ENCODE results near the gene SLAIN1.

Gene SLAIN1

DNA sequence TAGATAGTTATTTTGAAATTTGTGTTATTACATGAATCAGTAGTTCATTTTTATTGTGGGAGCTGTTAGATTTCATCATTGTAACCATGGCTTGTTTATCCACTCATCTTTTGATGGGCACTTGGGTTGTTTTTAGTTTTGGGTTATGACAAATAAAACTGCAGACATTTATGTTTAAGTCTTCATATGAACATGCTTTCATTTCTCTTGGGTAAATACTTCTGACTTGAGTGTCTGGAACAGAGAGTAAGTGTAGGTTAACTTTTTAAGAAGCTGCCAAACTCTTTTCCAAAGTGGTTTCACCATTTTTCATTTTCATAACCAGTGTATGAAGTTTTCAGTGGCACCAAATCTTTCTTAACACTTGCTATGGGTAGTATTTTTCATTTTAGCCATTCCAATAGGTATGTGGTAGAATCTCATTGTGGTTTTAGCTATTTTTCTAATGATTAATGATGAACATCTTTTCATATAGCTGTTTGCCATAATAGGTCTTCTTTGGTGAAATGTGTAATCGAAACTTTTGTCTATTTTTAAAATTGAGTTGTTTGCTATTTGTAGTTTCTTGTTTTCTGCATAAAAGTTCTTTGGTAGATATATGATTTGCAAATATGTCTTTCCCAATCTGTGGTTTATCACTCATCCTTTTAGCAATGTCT is 17.9 kb downstream of the SLAIN1 start:
- no peak for DNase-seq

DNA sequence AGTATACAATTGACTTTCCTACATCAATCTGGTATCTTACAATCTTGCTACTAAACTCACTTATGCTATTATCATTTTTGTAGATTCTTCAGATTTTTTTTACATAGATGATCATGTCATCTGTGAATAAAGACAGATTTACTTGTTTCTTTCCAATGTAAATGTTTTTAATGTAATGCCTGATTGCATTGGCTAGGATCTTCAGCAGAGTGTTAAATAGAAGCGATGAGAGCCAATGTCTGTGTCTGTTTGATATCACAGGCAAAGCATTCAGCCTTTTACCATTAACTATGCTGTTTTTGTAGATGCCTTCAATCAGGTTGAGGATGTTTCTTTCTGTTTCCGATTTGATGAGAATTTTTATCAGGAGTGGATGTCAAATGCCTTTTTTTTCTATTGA is 19.2 kb downstream of the SLAIN1 start:
- no peak for DNase-seq

DNA sequence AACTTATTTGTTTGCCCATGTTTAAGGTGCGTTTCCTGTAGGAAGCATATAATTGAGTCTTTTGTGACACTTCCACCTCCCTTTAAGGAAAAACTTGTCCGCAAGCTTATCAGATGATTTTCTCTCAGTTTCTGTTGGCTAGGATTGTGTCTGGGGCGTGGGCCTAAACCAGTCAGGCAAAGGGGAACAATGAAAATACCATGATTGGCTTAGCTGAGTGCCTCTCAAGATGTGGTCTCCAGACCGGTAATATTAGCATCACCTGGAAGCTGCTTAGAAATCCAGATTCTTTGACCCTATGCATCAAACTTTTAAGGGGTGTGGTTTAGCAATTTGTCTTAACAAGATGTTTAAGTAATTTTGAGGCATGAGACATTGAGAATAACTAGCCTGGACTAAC is 20.0 kb downstream of the SLAIN1 start:
- DNase-seq, result no peak

DNA sequence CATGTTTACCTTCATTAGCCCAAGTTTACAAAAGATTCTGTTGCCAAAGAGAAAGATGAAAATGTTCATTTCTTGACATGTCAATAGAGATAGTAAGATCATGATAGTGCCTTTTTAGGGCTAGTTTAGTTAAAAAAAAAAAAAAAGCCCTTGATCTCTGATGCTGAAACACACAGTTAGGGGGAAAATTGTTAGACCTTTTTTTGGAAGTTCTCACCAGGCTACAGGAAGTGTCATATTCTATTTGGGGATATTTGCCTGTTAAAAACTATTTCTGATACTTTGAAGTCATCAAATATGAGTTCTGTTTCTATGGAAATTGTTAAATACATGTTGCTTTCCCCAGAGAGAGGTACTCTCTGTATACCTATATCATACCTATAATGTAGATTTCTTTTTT is 21.6 kb downstream of the SLAIN1 start:
- no peak for DNase-seq

DNA sequence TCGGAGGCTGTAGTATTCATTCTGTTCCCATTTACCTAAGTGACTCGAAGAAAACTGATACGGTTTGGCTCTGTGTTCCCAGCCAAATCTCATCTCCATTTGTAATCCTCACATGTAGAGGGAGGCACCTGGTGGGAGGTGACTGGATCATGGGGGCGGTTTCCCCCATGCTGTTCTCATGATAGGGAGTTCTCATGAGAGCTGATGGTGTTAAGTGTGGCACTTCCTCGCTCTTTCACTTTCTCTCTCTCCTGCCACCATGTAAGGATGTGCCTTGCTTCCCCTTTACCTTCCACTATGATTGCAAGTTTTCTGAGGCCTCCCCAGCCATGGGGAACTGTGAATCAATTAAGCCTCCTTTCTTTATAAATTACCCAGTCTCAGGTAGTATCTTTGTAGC is 23.5 kb downstream of the SLAIN1 start:
- no peak for DNase-seq

DNA sequence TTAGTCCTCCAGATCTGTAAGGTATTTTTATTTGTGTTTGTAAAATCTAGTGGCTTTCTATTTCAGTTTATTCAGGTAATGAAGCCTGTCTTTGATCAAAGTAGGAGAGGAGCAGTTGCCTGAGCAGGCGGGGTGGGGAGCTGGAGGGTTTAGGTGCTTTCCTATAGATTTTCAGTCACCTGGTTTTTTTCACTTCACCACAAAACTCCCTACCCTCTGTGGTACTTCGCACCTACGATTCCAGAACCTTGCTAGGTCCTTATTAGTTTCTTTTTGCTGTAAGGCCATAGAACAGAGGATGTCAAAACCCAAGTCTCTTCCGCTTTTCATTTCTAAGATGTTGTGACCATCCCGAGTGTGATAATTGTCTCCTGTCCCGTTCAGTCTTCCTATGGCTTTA is 26.6 kb downstream of the SLAIN1 start:
- DNase-seq, result no peak

DNA sequence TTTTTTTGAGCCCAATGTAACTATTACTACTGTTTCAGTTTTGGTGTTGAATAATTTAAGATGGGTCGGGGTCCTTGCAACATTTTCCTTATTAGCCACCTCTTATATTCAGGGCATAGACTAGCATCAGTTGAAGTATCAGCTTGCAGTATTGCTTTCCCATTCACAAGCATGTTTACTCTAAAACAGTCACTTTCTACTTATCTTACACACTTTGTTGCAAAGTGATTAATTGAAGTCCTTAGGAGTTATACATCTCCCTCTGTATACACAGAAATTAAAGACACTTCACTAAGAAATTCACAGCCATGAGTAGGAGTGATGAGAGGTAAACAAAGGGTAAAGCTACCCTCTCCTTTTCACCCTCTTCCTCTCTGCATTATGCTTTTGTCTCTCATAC is 27.6 kb downstream of the SLAIN1 start:
- DNase-seq, result no peak

DNA sequence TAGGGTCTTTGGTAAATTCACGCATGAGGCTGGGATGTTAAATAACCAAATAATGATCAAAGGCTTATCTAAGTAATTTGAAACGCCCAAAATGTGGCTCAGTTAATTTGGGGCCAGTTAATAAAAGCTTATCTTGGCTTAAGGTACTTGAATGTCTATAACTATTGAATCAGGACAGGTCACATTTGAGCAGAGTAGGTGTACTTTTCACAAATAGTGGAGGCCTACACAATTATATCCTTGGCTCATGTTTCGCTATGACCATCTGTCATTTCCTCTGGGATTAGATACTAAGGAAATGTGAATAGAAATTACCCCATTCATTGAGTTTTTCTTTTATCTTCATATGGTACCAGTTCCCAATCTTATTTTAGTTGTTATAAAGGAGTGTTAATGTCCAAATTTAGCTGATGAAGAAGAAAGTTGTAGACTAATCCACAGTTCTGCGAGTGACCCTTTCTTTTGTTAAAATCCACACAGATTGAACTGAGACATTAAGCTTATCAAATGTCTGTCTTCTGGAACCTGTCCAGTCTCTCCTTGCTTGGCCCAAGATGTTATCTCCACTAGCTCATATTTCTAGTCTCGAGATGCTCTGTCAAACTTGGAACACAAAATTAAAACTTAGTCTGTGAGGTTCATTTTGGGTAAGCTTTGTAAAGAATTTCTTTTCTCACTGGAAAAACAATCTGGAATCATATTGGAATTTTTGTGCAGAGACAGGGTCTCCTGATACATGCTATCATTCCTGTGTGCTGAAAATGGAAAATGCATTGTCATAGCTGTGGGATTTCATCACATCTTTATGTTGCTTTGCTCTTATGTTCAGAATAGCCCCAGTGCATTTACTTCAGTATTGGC is 31.0 kb downstream of the SLAIN1 start:
- DNase-seq, result no peak

DNA sequence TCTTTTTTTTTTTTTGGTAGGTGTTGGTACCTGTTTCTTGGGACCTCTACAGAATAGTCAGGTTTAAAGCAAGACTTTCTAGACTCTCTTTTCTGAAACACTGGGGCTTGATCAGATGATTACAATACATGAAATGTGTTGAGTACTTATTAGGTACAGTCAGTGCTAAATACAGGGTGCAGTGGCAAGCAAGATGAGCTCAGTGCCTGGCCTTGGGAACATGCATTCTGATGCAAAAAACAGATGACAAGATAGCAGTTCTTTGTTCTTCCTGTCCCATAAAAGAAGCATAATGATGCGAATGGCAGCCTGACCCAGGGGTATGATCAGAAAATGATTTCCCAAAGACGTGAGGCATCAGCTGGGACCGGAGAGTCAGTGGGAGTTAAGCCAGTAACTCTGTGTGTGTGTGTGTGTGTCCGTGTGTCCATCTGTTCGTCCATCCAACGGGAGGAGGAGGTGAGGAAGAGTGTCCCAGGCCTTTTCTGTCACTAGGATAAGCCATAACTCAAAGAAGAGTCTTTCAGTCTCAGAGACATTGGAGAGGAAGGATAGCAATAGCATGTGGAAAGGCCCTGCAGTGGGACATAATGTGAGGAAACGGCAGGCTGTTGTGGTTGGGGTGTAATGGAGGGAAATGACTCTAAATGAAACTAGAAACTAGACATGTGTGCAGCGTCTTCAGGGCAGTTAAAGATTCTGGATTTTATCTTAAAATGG is 32.2 kb downstream of the SLAIN1 start:
- no peak for DNase-seq

DNA sequence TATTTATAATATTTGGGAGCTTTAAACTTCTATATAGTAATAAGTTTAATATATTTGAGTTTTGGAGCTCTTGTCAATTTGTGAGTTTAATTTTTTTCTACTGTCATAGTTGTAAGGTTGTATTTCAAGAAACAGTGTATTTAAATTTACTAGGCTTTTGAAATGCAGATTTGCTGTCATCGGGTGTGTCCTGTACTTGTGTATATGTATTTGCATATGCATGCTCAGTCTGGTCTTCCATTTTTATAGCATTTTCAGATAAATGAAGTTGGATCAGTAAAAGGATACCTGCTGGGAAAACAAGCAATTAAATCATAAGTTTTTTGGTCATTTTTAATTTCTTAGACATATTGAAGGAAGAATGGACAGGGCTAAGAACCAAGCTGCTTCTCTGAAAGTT is 33.1 kb downstream of the SLAIN1 start:
- no peak for DNase-seq

DNA sequence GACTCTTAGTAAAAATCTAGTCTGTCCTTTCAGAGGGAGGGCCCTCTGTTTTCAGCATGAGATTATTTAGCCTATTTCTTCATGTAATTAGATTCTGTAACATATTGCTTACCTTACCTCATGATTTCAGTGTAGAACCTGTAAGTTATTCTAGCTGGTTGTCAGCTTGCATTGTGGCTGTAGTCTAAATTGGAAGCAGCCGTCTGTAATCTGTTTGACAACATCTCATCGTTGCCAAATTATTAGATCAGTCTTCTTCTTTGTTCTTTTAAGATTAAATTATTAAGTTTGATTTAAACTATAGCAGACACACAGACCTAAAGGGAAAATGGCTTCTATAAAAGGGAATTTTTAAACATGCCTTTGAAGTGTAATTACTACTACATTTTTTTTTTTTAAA is 34.8 kb downstream of the SLAIN1 start:
- DNase-seq, result no peak

DNA sequence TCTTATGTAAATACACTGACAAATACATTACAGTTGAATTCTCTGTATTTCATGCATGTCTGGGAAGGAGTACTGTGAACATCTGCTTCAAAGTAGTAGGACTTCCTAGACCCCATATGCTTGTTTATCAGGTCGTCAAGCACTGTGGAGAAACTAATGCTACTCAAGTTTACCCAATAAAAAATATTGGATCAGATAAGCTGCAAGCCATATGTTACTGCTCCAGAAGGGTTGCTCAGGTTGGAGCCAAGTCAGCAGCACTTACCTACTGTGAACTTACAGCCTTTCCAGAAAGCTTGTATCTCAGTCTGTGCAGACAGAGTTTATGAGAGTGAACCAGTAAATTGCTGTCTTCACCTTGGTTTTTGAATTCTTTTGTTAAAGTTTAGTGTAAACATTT is 36.2 kb downstream of the SLAIN1 start:
- DNase-seq, result no peak

DNA sequence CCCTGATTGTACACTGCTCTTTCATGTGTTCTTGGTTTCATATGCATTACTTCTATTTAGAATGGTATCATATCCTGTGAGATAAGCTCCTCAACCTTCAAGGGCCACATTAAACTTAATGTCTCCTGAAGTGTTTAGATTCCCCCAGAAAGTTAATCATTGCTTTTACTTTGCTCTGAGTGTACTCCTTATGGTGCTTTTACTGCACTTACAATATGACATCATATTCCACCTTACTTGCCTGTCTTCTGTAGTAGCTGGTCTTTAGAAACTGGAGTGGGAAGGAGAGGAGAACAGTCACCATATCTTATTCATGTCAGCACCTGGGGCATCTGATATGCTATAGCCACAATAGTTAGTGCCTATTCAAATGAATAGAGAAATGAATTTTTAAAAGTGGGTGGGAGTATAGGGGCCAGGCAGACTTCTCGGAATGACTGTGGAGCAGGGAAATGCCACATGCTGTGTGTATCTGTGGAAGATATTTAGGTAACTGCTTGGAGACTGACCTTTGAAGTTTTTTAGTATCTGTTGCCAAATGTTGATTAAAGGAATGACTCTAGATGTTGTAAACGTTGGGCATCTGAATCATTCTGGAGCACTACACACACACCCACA is 40.2 kb downstream of the SLAIN1 start:
- DNase-seq, result no peak

DNA sequence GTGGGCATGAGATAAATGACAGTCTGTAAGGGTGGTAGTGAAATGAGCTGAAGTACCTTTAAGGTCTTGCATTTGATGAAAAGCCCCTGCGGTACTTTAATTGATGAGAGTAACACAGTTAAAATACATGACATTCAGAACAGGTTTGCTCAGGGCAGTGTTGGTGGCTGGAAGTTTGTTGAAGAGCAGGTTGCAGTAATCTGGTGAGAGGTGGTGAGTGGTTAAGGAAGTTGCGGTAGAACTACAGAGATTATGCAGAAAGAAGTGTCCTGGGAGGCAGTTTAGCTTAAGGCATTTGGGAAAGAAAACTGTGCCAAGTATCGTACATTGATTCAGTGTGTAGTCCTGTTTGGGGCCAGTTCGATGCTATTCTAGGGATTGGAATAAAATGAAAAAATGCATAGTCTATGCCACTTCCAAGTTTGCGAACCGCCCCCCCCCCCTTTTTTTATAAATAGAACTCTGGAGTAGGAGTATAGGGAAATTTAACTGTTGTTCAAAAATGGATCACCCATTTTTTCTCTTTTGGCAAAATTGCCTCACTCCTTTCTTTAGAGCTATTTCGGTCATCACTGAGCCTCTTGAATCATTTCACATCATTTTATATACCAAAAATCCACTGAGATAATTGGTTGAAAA is 42.7 kb downstream of the SLAIN1 start:
- DNase-seq, result no peak

DNA sequence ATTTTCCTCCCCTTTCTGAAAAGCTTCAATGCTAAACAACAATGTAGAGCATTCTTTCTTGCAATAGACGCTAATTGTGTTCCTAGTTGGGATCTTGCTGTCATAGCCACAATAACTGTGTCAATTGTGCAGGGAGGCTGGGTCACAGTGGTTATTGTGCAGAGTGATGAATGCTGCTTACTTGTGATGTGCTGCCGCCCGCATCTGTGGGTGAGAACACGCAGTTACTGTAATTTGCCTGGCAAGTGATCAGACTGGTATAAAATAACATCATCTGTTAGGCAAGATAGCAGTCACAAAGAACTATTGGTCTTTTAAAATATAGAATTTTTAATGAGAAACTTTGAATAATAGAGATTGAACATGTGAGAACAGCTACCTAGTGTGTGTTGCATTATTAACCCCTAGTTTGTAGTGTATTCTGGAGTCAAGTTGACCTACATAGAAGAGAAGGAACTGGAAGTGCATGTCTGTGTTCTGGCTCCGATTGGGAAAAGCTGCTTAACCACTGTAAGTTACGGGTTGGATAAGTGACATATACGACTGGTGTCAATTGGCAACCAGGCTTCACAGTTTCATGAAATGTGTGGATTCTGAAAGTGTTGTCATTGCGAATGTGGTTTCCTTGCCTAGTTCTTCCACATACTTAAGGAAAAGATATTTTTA is 43.6 kb downstream of the SLAIN1 start:
- no peak for DNase-seq

DNA sequence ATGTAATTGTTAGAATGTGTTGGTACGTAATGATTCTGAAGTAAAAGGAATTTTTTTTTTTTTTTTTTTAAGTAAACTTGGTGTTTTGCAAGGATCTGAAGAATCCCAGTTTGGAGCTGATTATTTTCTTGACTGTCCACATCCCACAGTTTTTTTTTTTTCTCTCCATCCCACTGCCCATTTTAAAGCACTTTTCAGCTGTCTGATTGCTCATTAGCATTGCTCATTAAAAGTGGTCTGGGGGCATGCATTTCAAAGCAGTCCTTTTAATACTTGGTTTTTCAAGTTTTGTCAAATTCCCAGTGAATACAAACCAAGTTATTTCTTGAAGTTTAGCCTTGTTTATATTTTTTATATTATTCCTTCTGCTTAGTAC is 44.1 kb downstream of the SLAIN1 start:
- DNase-seq, result no peak

DNA sequence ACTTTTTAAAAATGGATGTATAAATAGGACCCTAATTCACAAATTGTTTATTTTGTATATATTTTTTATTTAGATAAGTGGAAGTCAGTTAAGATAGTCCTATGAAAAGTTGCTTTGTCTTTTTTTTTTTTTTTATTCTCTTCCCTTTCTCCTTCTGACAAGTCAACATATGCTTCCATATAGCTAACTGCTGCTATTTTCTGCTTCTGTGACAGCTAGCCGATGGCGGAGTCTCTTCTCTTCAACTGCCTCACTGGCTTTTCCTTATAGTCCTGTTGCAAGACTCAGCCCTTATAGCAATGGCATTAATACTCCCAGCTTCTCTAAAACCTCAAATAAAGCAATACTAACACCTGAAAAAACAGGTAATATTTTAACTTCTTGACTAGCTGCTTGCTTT is 45.3 kb downstream of the SLAIN1 start:
- no peak for DNase-seq

DNA sequence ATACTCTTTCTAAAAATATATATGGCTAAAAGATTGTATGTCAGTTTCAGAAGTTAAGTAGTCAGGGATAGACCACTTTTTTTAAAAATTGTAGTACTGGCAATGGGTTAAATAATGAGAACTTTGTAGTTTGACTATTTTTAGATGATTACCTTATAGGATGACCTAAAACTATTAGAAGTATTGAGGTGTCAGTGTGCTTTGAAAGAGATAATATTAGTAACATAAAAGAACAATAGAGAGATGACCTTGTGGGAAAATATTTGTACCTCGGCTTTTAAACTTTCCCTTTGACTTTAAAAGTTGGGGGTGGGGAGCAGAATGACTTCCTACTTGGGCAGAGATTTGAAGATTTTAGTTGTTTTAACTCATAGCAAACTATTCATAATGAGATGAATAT is 48.3 kb downstream of the SLAIN1 start:
- no peak for DNase-seq

DNA sequence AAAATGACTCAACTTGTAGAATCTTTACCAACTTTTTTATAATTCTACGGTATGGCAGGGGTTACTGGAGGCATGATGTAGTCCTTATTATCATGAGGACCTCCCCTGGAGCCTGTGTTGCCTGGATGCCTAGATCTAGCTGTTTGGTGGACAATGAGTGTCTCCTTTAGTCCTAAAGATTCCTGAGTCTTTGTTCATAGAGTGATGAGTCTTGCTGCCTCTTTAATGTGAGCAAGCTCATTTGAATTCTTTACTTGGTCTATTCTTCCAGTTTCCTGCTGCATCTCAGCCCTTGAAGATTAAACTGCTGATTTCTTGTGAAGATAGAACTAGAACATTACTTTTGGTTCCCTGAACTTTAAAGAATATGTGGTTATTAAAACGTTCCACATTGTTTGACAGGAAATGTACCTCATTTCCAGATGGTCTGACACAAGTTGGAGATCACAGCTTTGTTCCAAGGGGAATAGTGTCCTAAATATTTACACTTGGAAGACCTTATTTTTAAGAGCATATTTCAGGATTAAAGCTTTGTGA is 51.9 kb downstream of the SLAIN1 start:
- DNase-seq, result no peak

DNA sequence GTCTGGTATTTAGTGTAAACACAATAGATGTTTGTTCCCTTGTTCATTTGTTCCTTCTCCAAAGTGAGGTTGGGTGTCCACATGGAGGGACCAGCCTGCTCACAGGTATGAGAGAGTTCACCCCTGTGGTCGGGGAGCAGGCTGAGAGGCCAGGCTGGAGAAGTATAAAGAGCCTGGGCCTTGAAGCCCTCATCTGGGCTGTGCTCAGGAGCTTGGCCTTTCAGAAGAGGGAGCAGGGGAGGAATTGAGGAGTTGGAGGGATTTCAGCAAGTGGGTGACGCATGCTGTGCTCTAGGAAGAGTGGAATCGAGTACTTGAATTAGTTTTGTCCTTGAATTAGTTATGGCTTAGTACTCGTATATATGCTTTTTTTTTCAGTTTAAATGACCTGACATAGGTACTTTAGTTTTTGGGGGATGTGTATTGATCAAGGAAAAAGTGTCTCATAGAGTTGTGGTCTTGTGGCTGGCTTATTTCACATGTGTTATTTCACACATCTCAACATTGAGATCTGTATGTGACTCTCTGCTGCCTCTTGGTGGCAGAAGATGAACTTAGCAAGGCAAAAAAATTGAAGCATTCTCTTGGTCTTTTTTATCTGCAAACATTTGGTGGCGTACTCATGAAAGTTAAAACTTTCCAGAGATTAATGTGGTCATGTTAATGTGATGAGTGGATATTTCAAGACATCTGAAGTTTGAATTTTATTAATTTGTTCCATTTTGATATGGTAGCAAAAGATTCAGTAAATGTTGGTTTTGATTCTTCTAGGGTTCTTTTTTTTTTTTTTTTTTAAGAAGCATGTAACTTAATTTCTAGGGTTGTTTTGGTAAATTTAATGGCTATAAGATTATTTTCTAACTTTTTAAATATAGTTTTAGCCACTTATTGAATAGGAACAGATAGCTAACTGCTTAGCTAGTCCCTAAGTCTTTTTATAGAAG is 54.3 kb downstream of the SLAIN1 start:
- DNase-seq, result no peak

DNA sequence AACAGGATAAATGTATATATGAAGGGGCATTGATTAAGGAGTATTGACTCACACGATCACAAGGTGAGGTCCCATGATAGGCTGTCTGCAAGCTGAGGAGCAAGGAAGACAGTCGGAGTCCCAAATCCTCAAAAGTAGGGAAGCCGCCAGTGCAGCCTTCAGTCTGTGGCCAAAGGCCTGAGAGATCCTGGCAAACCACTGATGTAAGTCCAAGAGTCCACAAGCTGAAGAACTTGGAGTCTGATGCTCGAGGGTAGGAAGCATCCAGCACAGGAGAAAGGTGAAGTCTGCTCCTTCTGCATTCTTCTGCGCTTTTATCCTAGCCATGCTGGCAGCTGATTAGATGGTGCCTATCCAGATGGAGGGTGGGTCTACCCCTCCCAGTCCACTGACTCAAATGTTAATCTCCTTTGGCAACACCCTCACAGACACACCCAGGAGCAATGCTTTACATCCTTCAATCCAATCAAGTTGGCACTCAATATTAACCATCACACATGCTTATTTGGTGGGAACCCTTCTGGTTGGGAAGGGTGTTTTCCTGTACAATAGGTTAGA is 55.1 kb downstream of the SLAIN1 start:
- DNase-seq, result no peak

Measured in NCI-H2081 treated with DMSO at 0.1 percent for 48 hours (cell line).